ENCODE measurements around the gene TMCC2.

Gene TMCC2

DNA sequence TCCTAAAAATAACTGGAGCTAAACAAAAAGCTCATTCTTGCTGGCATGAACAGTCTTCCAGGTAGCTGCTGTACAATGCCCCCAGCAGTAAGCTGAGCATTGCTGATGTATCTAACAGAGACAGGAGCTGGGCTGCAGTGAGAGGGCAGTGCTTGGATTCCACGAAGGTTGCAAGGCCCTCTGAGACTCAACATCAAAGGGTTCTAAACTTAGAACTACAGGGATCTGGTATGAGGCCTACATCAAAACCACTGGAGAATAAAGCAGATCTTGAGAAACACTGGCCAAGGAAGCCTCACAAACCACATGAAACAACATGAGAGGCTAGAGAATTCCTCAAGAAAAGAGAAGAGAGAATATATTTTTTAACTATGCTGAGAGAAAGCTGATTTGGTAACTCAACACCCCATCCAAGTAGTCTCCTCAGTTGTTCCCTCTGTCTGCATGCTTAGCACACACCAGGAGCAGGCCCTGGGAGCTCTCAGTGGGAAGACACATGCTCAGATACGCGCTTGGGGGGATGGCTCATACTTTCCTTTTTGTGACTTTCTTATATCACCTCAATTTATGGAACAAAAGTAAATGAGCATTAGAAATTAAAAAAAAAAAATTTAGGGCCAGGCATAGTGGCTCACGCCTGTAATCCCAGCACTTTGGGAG, 43.9 kb upstream of the TMCC2 start:
- Histone ChIP-seq H3K23ac (ENCODE audit: low read length in 2 of 2) (no peak overlapping the region), H4K8ac (ENCODE audit: low read length) (peak overlapping the region; percentile 21)

DNA sequence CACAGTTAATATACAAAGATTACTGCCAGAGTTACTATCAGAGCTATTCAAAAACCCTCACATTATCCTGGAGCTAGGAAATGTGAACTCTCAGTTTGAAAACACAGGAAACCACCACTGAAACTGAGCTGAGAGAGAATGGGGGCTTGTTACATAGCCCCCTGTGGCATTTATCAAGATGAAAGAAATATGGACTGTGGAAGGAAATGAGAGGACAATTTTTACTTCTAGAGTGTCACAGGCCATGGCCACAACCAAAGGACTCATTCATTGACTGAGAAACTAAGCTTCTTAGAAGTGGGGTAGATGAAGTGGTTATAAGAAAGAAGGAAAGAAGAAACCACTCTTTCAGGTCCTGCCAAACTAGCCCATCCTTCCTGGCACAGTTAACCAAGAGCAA, 41.6 kb upstream of the TMCC2 start:
- no peak overlapping the region for H3K18ac ChIP-seq (ENCODE audit: low read depth in 1 of 2, low read length in 2 of 2)
- H3K36me3 ChIP-seq (ENCODE audit: control insufficient read depth in 1 of 2, insufficient read depth in 2 of 2, low read depth in 1 of 2, low read length in 2 of 2) = peaks cover 9 to 22% of the 10 kb centered on the region in 2 experiments
- H3K23ac ChIP-seq (ENCODE audit: low read length in 2 of 2) = no peak overlapping the region
- H2AFZ ChIP-seq (ENCODE audit: low read depth, low read length) = no peak overlapping the region
- no peak for DNase-seq
- H2BK120ac ChIP-seq (ENCODE audit: low read depth, low read length) = no peak overlapping the region
- no peak overlapping the region for H3K4me3 ChIP-seq (ENCODE audit: insufficient read depth in 1 of 2, low read depth in 1 of 2, low read length in 2 of 2)
- peaks cover 8% of the 10 kb centered on the region for H3K4me1 ChIP-seq (ENCODE audit: control insufficient read depth, insufficient read depth, low read depth, low read length)
- H4K8ac ChIP-seq (ENCODE audit: low read length) = no peak overlapping the region
- H2AK5ac ChIP-seq (ENCODE audit: low read length, severe bottlenecking) = no peak overlapping the region
- no peaks in the 10 kb centered on the region for H3K27me3 ChIP-seq (ENCODE audit: control insufficient read depth in 1 of 2, insufficient read depth in 1 of 2, low read length in 2 of 2)
- H3K9me3 ChIP-seq (ENCODE audit: control insufficient read depth, low read length) = no peaks in the 10 kb centered on the region
- H3K4ac ChIP-seq (ENCODE audit: low read depth in 1 of 2, low read length in 2 of 2) = no peak overlapping the region
- no peak overlapping the region for H3K4me2 ChIP-seq (ENCODE audit: low read length, poor library complexity, severe bottlenecking)
- peaks cover 22% of the 10 kb centered on the region for H3K79me1 ChIP-seq (replicated peaks; ENCODE audit: low read length, poor library complexity, severe bottlenecking)
- H2BK15ac ChIP-seq (ENCODE audit: low read depth, poor library complexity, severe bottlenecking) = no peak overlapping the region
- H4K91ac ChIP-seq (ENCODE audit: low read length) = no peak overlapping the region
- H3K14ac ChIP-seq (ENCODE audit: low read length in 2 of 2) = no peak overlapping the region
- H3K9ac ChIP-seq (ENCODE audit: low read length) = no peak overlapping the region
- no peak overlapping the region for H2BK12ac ChIP-seq (ENCODE audit: low read length in 2 of 2)
- H3K27ac ChIP-seq (ENCODE audit: low read length, poor library complexity, severe bottlenecking) = no peak overlapping the region
- no peak overlapping the region for H2BK5ac ChIP-seq (ENCODE audit: low read depth, low read length, poor library complexity, severe bottlenecking)

More for the DNA sequence above, 43.9 kb upstream of the TMCC2 start:
- peak; percentile 65 for DNase-seq
- Histone ChIP-seq H2AK5ac (ENCODE audit: low read length, severe bottlenecking) (no peak overlapping the region), H3K36me3 (ENCODE audit: control insufficient read depth in 1 of 2, insufficient read depth in 2 of 2, low read depth in 1 of 2, low read length in 2 of 2) (peaks cover 9 to 22% of the 10 kb centered on the region in 2 experiments), H2BK12ac (ENCODE audit: low read length in 2 of 2) (no peak overlapping the region), H3K4me2 (ENCODE audit: low read length, poor library complexity, severe bottlenecking) (no peak overlapping the region), H3K27me3 (ENCODE audit: control insufficient read depth in 1 of 2, insufficient read depth in 1 of 2, low read length in 2 of 2) (no peaks in the 10 kb centered on the region), H3K27ac (ENCODE audit: low read length, poor library complexity, severe bottlenecking) (peak overlapping the region; percentile 17), H2AFZ (ENCODE audit: low read depth, low read length) (no peak overlapping the region), H3K4me3 (ENCODE audit: insufficient read depth in 1 of 2, low read depth in 1 of 2, low read length in 2 of 2) (peak overlapping the region in 1 of 2 experiments; percentile 43), H2BK5ac (ENCODE audit: low read depth, low read length, poor library complexity, severe bottlenecking) (no peak overlapping the region), H3K14ac (ENCODE audit: low read length in 2 of 2) (no peak overlapping the region), H3K18ac (ENCODE audit: low read depth in 1 of 2, low read length in 2 of 2) (no peak overlapping the region), H3K9ac (ENCODE audit: low read length) (peak overlapping the region; percentile 63), H3K4me1 (ENCODE audit: control insufficient read depth, insufficient read depth, low read depth, low read length) (peaks cover 5% of the 10 kb centered on the region), H2BK15ac (ENCODE audit: low read depth, poor library complexity, severe bottlenecking) (no peak overlapping the region), H2BK120ac (ENCODE audit: low read depth, low read length) (no peak overlapping the region), H3K79me1 (replicated peaks; ENCODE audit: low read length, poor library complexity, severe bottlenecking) (peaks cover 23% of the 10 kb centered on the region), H3K9me3 (ENCODE audit: control insufficient read depth, low read length) (no peaks in the 10 kb centered on the region), H3K4ac (ENCODE audit: low read depth in 1 of 2, low read length in 2 of 2) (no peak overlapping the region), H4K91ac (ENCODE audit: low read length) (no peak overlapping the region)
- WGBS = 68% methylated on average over 2 of the region's 4 CpGs

DNA sequence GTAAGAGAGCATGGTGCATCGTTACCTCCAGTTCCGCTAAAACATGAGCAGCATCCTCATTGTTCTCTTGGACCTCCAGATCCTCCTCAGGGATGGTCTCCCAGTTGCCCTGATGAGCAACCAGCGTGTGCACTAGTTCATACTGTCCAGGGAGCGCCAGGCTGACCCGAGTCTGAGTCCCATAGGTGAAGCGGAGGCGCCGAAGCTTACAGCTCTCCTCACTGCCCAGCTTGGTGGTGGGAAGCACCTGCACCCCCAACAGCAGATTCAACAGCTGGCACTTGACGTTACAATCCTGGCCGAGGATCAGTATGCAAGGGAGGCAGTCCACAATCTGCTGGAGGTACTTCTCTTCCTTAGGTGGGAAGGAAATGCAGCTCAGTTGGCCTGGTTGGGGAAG, 40.3 kb upstream of the TMCC2 start:
- 93% methylated on average over 10 of the region's 10 CpGs for WGBS
- Histone ChIP-seq H2AK5ac (ENCODE audit: low read length, severe bottlenecking) (no peak overlapping the region), H3K36me3 (ENCODE audit: control insufficient read depth in 1 of 2, insufficient read depth in 2 of 2, low read depth in 1 of 2, low read length in 2 of 2) (peaks cover 4 to 19% of the 10 kb centered on the region in 2 experiments), H3K27ac (ENCODE audit: low read length, poor library complexity, severe bottlenecking) (no peak overlapping the region), H3K14ac (ENCODE audit: low read length in 2 of 2) (peak overlapping the region in 1 of 2 experiments; percentile 82), H3K4me3 (ENCODE audit: insufficient read depth in 1 of 2, low read depth in 1 of 2, low read length in 2 of 2) (no peak overlapping the region), H3K27me3 (ENCODE audit: control insufficient read depth in 1 of 2, insufficient read depth in 1 of 2, low read length in 2 of 2) (no peaks in the 10 kb centered on the region), H3K18ac (ENCODE audit: low read depth in 1 of 2, low read length in 2 of 2) (no peak overlapping the region), H3K23ac (ENCODE audit: low read length in 2 of 2) (no peak overlapping the region), H3K79me1 (replicated peaks; ENCODE audit: low read length, poor library complexity, severe bottlenecking) (peaks cover 19% of the 10 kb centered on the region), H2BK120ac (ENCODE audit: low read depth, low read length) (no peak overlapping the region), H3K9me3 (ENCODE audit: control insufficient read depth, low read length) (no peaks in the 10 kb centered on the region), H2BK5ac (ENCODE audit: low read depth, low read length, poor library complexity, severe bottlenecking) (no peak overlapping the region), H2BK12ac (ENCODE audit: low read length in 2 of 2) (peak overlapping the region in 1 of 2 experiments; percentile 45), H3K4ac (ENCODE audit: low read depth in 1 of 2, low read length in 2 of 2) (no peak overlapping the region), H3K4me1 (ENCODE audit: control insufficient read depth, insufficient read depth, low read depth, low read length) (peaks cover 14% of the 10 kb centered on the region), H3K9ac (ENCODE audit: low read length) (no peak overlapping the region), H2BK15ac (ENCODE audit: low read depth, poor library complexity, severe bottlenecking) (no peak overlapping the region), H2AFZ (ENCODE audit: low read depth, low read length) (no peak overlapping the region), H3K4me2 (ENCODE audit: low read length, poor library complexity, severe bottlenecking) (no peak overlapping the region), H4K8ac (ENCODE audit: low read length) (no peak overlapping the region), H4K91ac (ENCODE audit: low read length) (no peak overlapping the region)
- DNase-seq = no peak

DNA sequence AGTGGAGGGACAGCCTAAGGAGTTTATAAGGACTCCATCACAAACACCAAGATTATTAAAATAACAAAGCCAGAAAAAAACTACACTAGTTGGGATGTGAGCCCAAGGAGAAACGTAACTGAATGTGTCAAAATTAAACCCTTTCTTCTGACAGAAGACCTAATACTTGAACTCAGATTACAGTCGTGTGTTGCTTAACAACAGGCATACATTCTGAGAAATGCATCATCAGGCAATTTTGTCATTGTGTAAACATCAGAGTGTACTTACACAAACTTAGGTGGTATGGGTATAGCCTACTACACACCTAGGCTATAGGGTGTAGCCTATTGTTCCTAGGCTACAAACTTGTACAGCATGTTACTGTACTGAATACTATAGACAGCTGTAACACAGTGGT, 39.6 kb upstream of the TMCC2 start:
- Histone ChIP-seq H2AK5ac (ENCODE audit: low read length, severe bottlenecking) (no peak overlapping the region), H3K9me3 (ENCODE audit: control insufficient read depth, low read length) (no peaks in the 10 kb centered on the region), H2BK5ac (ENCODE audit: low read depth, low read length, poor library complexity, severe bottlenecking) (no peak overlapping the region), H3K4me1 (ENCODE audit: control insufficient read depth, insufficient read depth, low read depth, low read length) (peaks cover 15% of the 10 kb centered on the region), H2BK120ac (ENCODE audit: low read depth, low read length) (no peak overlapping the region), H3K4me3 (ENCODE audit: insufficient read depth in 1 of 2, low read depth in 1 of 2, low read length in 2 of 2) (no peak overlapping the region), H3K27ac (ENCODE audit: low read length, poor library complexity, severe bottlenecking) (no peak overlapping the region), H3K18ac (ENCODE audit: low read depth in 1 of 2, low read length in 2 of 2) (no peak overlapping the region), H3K79me1 (replicated peaks; ENCODE audit: low read length, poor library complexity, severe bottlenecking) (peaks cover 22% of the 10 kb centered on the region), H3K4ac (ENCODE audit: low read depth in 1 of 2, low read length in 2 of 2) (no peak overlapping the region), H4K8ac (ENCODE audit: low read length) (no peak overlapping the region), H3K4me2 (ENCODE audit: low read length, poor library complexity, severe bottlenecking) (no peak overlapping the region), H2BK15ac (ENCODE audit: low read depth, poor library complexity, severe bottlenecking) (no peak overlapping the region), H3K23ac (ENCODE audit: low read length in 2 of 2) (no peak overlapping the region), H3K9ac (ENCODE audit: low read length) (no peak overlapping the region), H3K14ac (ENCODE audit: low read length in 2 of 2) (no peak overlapping the region), H2AFZ (ENCODE audit: low read depth, low read length) (no peak overlapping the region), H3K27me3 (ENCODE audit: control insufficient read depth in 1 of 2, insufficient read depth in 1 of 2, low read length in 2 of 2) (no peaks in the 10 kb centered on the region), H3K36me3 (ENCODE audit: control insufficient read depth in 1 of 2, insufficient read depth in 2 of 2, low read depth in 1 of 2, low read length in 2 of 2) (peaks cover 4 to 15% of the 10 kb centered on the region in 2 experiments), H4K91ac (ENCODE audit: low read length) (no peak overlapping the region), H2BK12ac (ENCODE audit: low read length in 2 of 2) (no peak overlapping the region)
- peak; percentile 26 for DNase-seq
- WGBS = 93% methylated on average over 1 of the region's 2 CpGs
